ENCODE data around the gene GNG4.
A peak's percentile ranks its signal among the peaks of the same experiment; 100 is the strongest.

The GNG4 gene

DNA sequence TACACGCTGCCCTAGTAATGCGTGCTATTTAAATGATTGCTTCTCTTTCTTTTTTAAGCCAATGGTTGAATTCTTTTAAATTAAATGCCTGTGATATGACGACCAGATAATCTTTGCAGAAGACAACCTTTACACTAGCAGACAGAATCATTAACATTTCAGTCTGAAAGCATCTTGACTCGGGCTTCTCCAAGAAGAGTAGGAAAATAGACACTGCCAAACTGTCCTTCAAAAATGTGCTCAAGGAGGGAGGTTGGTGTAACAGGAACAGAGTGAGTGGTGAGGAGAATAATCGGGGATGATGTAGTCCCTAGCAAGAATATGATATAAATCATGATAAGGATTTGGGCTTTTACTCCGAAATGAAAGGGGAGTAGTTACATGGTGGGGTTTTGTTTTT is 138.8 kb downstream of the GNG4 start:
- H3K4me1 ChIP-seq (ENCODE audit: control insufficient read depth in 1 of 2, insufficient read depth in 2 of 2, low read length in 2 of 2), result no peaks in the 10 kb centered on the region
- H3K4ac ChIP-seq (ENCODE audit: low read depth, low read length), result no peak overlapping the region
- DNase-seq, result no peak
- H3K27ac ChIP-seq (ENCODE audit: low read depth, low read length), result no peak overlapping the region
- H3K27me3 ChIP-seq (ENCODE audit: insufficient read depth, low read length), result no peaks in the 10 kb centered on the region
- H3K9me3 ChIP-seq (ENCODE audit: insufficient read depth, low read depth, low read length), result no peaks in the 10 kb centered on the region
- H4K12ac ChIP-seq (ENCODE audit: low read depth, low read length), result no peak overlapping the region
- H4K8ac ChIP-seq (ENCODE audit: low read depth, low read length), result no peak overlapping the region
- no peak overlapping the region for H2BK5ac ChIP-seq (ENCODE audit: low read depth, low read length, poor library complexity)
- H2BK12ac ChIP-seq (ENCODE audit: low read length), result no peak overlapping the region
- no peak overlapping the region for H2AFZ ChIP-seq (ENCODE audit: insufficient read depth, low read length, poor library complexity)
- H3K4me3 ChIP-seq (ENCODE audit: low read depth, low read length), result no peak overlapping the region
- no peak overlapping the region for H3K9ac ChIP-seq (ENCODE audit: low read length)
- H3K4me2 ChIP-seq (ENCODE audit: low read length), result no peak overlapping the region
- H3K36me3 ChIP-seq (ENCODE audit: control insufficient read depth in 1 of 2, insufficient read depth in 2 of 2, low read length in 2 of 2), result no peaks in the 10 kb centered on the region
- WGBS (ENCODE audit: extremely low coverage, insufficient coverage, insufficient read length), result no CpG with 5 or more reads among the region's 6 CpGs
- H3K14ac ChIP-seq (ENCODE audit: low read length), result no peak overlapping the region
- H3K79me2 ChIP-seq (ENCODE audit: control insufficient read depth, insufficient read depth, low read length, poor library complexity), result no peaks in the 10 kb centered on the region
- H3K18ac ChIP-seq (ENCODE audit: low read length), result no peak overlapping the region
- no peak overlapping the region for H2BK120ac ChIP-seq (ENCODE audit: insufficient read depth, low read length, poor library complexity)
- no peak overlapping the region for H2AK5ac ChIP-seq (ENCODE audit: low read length)
- no peaks in the 10 kb centered on the region for H3K79me1 ChIP-seq (ENCODE audit: low read length)
- H4K91ac ChIP-seq (ENCODE audit: low read depth, low read length), result no peak overlapping the region
- H3K23ac ChIP-seq (ENCODE audit: low read length), result no peak overlapping the region

DNA sequence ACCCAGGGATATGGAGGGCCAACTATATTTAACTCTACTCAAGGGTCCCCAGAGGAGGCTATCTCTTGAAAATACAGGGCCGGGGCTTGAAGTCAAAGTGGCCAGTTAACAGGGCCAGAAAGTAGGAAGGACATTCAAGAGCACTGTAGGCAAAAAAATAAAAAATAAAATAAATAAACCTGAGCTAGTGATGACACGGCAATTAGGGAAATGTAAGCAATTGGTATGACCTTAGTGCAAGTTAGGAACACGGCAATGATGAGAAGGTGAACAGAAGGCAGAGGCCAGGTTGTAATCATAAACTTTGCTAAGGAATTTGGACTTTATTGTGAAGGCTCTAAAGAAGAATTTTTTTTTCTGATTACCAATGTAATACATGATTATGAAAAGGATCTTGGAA is 142.0 kb downstream of the GNG4 start:
- Histone ChIP-seq H3K4me2 (ENCODE audit: low read length) (no peak overlapping the region), H3K36me3 (ENCODE audit: control insufficient read depth in 1 of 2, insufficient read depth in 2 of 2, low read length in 2 of 2) (no peaks in the 10 kb centered on the region), H3K4me1 (ENCODE audit: control insufficient read depth in 1 of 2, insufficient read depth in 2 of 2, low read length in 2 of 2) (no peaks in the 10 kb centered on the region), H2BK5ac (ENCODE audit: low read depth, low read length, poor library complexity) (no peak overlapping the region), H4K8ac (ENCODE audit: low read depth, low read length) (no peak overlapping the region), H3K4ac (ENCODE audit: low read depth, low read length) (no peak overlapping the region), H4K91ac (ENCODE audit: low read depth, low read length) (no peak overlapping the region), H2AK5ac (ENCODE audit: low read length) (no peak overlapping the region), H2BK120ac (ENCODE audit: insufficient read depth, low read length, poor library complexity) (no peak overlapping the region), H3K79me1 (ENCODE audit: low read length) (peaks cover 10% of the 10 kb centered on the region), H2AFZ (ENCODE audit: insufficient read depth, low read length, poor library complexity) (no peak overlapping the region), H3K9me3 (ENCODE audit: insufficient read depth, low read depth, low read length) (no peaks in the 10 kb centered on the region), H3K27ac (ENCODE audit: low read depth, low read length) (no peak overlapping the region), H4K12ac (ENCODE audit: low read depth, low read length) (no peak overlapping the region), H3K18ac (ENCODE audit: low read length) (no peak overlapping the region), H3K27me3 (ENCODE audit: insufficient read depth, low read length) (no peaks in the 10 kb centered on the region), H2BK12ac (ENCODE audit: low read length) (no peak overlapping the region), H3K23ac (ENCODE audit: low read length) (no peak overlapping the region), H3K79me2 (ENCODE audit: control insufficient read depth, insufficient read depth, low read length, poor library complexity) (peaks cover 6% of the 10 kb centered on the region), H3K4me3 (ENCODE audit: low read depth, low read length) (no peak overlapping the region), H3K14ac (ENCODE audit: low read length) (no peak overlapping the region), H3K9ac (ENCODE audit: low read length) (no peak overlapping the region)
- DNase-seq, result no peak
- no CpG with 5 or more reads among the region's 3 CpGs for WGBS (ENCODE audit: extremely low coverage, insufficient coverage, insufficient read length)

DNA sequence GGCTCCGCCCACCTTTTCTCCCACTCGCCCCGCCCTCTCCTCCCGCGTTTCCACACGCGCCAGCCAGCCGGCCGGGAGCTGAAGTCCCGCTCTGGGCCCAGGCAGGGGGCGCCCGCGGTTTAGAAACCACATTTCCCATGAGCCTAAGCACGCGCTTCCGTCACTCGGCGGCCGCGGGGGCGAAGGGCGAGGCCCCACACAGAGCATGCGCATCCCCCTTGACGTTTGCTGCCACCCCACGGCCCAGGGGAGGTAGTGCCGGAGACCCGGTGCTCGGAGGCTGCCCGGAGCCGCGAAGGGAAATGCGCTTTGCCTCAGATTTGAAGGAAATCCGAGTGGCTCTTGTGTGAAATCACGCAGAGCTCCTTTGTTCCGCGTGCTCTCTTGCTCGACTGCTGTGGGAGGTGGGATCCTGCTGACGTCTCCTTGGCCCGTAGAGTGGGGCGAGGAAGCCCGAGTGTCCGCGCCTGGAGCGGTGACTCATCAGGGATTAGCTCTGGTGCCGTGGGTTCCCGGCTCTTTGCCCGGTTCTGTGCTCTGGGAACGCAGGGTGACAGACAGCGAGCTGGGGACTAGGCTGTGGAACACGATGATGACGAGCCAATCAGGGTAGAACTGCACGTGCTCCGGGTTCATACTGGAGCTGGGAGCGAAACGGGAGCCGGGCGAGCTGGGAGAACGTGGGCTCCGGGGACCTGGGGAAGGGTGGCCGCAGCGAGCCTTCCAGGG is 144.9 kb downstream of the GNG4 start:
- Histone ChIP-seq H3K18ac (ENCODE audit: low read length) (peak overlapping the region; percentile 33), H4K91ac (ENCODE audit: low read depth, low read length) (peak overlapping the region; percentile 33), H4K8ac (ENCODE audit: low read depth, low read length) (peak overlapping the region; percentile 80), H3K9me3 (ENCODE audit: insufficient read depth, low read depth, low read length) (no peaks in the 10 kb centered on the region), H3K4me2 (ENCODE audit: low read length) (peak overlapping the region; percentile 65), H3K36me3 (ENCODE audit: control insufficient read depth in 1 of 2, insufficient read depth in 2 of 2, low read length in 2 of 2) (no peaks in the 10 kb centered on the region), H3K9ac (ENCODE audit: low read length) (peak overlapping the region; percentile 83), H2BK5ac (ENCODE audit: low read depth, low read length, poor library complexity) (peak overlapping the region; percentile 49), H3K4me1 (ENCODE audit: control insufficient read depth in 1 of 2, insufficient read depth in 2 of 2, low read length in 2 of 2) (no peaks in the 10 kb centered on the region), H3K79me1 (ENCODE audit: low read length) (peaks cover 10% of the 10 kb centered on the region), H3K4me3 (ENCODE audit: low read depth, low read length) (peak overlapping the region; percentile 79), H3K27ac (ENCODE audit: low read depth, low read length) (peak overlapping the region; percentile 86), H3K4ac (ENCODE audit: low read depth, low read length) (peak overlapping the region; percentile 2), H2BK12ac (ENCODE audit: low read length) (no peak overlapping the region), H3K14ac (ENCODE audit: low read length) (peak overlapping the region; percentile 42), H4K12ac (ENCODE audit: low read depth, low read length) (peak overlapping the region; percentile 82), H3K79me2 (ENCODE audit: control insufficient read depth, insufficient read depth, low read length, poor library complexity) (peaks cover 8% of the 10 kb centered on the region), H3K23ac (ENCODE audit: low read length) (no peak overlapping the region), H2AFZ (ENCODE audit: insufficient read depth, low read length, poor library complexity) (peak overlapping the region; percentile 97), H2AK5ac (ENCODE audit: low read length) (no peak overlapping the region), H2BK120ac (ENCODE audit: insufficient read depth, low read length, poor library complexity) (peak overlapping the region; percentile 67), H3K27me3 (ENCODE audit: insufficient read depth, low read length) (no peaks in the 10 kb centered on the region)
- DNase-seq, result peak; percentile 99 to 100
- WGBS (ENCODE audit: extremely low coverage, insufficient coverage, insufficient read length), result no CpG with 5 or more reads among the region's 61 CpGs

DNA sequence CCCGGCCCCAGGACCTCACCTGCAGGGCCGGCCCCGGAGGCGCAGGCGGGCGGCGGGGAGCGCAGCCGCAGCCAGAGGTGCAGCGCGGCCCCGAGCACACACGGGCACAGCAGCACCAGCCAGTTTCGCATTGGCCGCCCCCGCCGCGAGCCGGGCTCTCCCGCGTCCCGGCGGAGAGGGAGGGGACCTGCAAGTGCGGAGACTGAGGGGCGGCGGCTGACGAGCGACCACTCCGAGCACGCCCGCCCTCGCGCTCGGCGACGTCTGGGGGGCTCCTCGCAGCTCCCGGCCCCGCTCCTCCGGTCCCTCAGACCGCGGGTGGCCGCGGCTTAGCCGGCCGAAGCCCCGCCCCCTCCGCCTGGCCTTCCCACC is 145.5 kb downstream of the GNG4 start, which contains the start of gene B3GALNT2:
Gene B3GALNT2 (minus strand): TSS at position 331 of the 372 bp plus-strand sequence. CDS start 200 bp downstream, at position 131.
- no CpG with 5 or more reads among the region's 48 CpGs for WGBS (ENCODE audit: extremely low coverage, insufficient coverage, insufficient read length)
- peak within 1 kb of the TSS; percentile 55 for H3K14ac ChIP-seq (ENCODE audit: low read length)
- no peaks in the 10 kb centered on the region for H3K36me3 ChIP-seq (ENCODE audit: control insufficient read depth in 1 of 2, insufficient read depth in 2 of 2, low read length in 2 of 2)
- H2AFZ ChIP-seq (ENCODE audit: insufficient read depth, low read length, poor library complexity), result peak within 1 kb of the TSS; percentile 97
- H3K9me3 ChIP-seq (ENCODE audit: insufficient read depth, low read depth, low read length), result no peaks in the 10 kb centered on the region
- H3K27ac ChIP-seq (ENCODE audit: low read depth, low read length), result peak within 1 kb of the TSS; percentile 86
- peak within 1 kb of the TSS; percentile 82 for H4K12ac ChIP-seq (ENCODE audit: low read depth, low read length)
- no peak within 1 kb of the TSS for H2AK5ac ChIP-seq (ENCODE audit: low read length)
- peak within 1 kb of the TSS; percentile 67 for H2BK120ac ChIP-seq (ENCODE audit: insufficient read depth, low read length, poor library complexity)
- H3K27me3 ChIP-seq (ENCODE audit: insufficient read depth, low read length), result no peaks in the 10 kb centered on the region
- peaks cover 10% of the 10 kb centered on the region for H3K79me1 ChIP-seq (ENCODE audit: low read length)
- no peak within 1 kb of the TSS for H3K23ac ChIP-seq (ENCODE audit: low read length)
- no peaks in the 10 kb centered on the region for H3K4me1 ChIP-seq (ENCODE audit: control insufficient read depth in 1 of 2, insufficient read depth in 2 of 2, low read length in 2 of 2)
- peak within 1 kb of the TSS; percentile 19 for H2BK12ac ChIP-seq (ENCODE audit: low read length)
- peak within 1 kb of the TSS; percentile 2 for H3K4ac ChIP-seq (ENCODE audit: low read depth, low read length)
- H3K18ac ChIP-seq (ENCODE audit: low read length), result peak within 1 kb of the TSS; percentile 60
- H3K4me3 ChIP-seq (ENCODE audit: low read depth, low read length), result peak within 1 kb of the TSS; percentile 98
- peak within 1 kb of the TSS; percentile 98 for H3K4me2 ChIP-seq (ENCODE audit: low read length)
- H4K8ac ChIP-seq (ENCODE audit: low read depth, low read length), result peak within 1 kb of the TSS; percentile 80
- H4K91ac ChIP-seq (ENCODE audit: low read depth, low read length), result peak within 1 kb of the TSS; percentile 33
- H3K79me2 ChIP-seq (ENCODE audit: control insufficient read depth, insufficient read depth, low read length, poor library complexity), result peaks cover 8% of the 10 kb centered on the region
- H2BK5ac ChIP-seq (ENCODE audit: low read depth, low read length, poor library complexity), result peak within 1 kb of the TSS; percentile 67
- DNase-seq, result peak; percentile 52 to 69
- peak within 1 kb of the TSS; percentile 91 for H3K9ac ChIP-seq (ENCODE audit: low read length)
